ENCODE results near the gene OOSP4A. TPM values are rescaled to one million over a fixed set of nuclear protein-coding genes. Genes with fewer than 3 reads are reported as not detected.

The OOSP4A gene
- total RNA-seq, 1 donor from 2014 or later = not detected

DNA sequence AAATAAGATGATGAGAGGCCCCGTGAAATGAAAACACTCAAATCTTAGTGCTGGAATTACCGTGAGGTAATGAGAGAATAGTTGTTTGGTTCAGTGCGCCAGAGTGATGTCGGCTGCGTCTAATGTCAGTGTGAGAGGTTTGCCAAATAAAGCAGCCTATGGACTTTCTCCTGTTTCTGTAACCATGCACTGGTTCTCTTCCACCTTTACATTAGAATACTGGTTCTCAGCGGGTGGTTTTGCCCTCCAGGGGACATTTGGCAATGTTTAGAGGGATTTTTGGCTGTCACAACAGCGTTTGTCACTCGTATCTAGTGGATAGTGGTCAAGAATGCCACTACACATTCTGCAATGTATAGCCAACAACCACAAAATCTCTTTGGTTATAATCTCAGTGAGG lies 54.2 kb downstream of the OOSP4A start:
- no peak overlapping the region for H3K9ac ChIP-seq (ENCODE audit: low read length)
- TF ChIP-seq EZH2 (IDR thresholded peaks at IDR 0.05; ENCODE audit: insufficient read depth, low read length) = no peak
- TF ChIP-seq, protein P1, sequence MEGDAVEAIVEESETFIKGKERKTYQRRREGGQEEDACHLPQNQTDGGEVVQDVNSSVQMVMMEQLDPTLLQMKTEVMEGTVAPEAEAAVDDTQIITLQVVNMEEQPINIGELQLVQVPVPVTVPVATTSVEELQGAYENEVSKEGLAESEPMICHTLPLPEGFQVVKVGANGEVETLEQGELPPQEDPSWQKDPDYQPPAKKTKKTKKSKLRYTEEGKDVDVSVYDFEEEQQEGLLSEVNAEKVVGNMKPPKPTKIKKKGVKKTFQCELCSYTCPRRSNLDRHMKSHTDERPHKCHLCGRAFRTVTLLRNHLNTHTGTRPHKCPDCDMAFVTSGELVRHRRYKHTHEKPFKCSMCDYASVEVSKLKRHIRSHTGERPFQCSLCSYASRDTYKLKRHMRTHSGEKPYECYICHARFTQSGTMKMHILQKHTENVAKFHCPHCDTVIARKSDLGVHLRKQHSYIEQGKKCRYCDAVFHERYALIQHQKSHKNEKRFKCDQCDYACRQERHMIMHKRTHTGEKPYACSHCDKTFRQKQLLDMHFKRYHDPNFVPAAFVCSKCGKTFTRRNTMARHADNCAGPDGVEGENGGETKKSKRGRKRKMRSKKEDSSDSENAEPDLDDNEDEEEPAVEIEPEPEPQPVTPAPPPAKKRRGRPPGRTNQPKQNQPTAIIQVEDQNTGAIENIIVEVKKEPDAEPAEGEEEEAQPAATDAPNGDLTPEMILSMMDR (IDR thresholded peaks at IDR 0.05; ENCODE audit: insufficient read depth, low read depth, low read length) = no peak
- no peaks in the 10 kb centered on the region for H3K79me2 ChIP-seq (ENCODE audit: insufficient read depth, low read length)
- no peaks in the 10 kb centered on the region for H3K27me3 ChIP-seq (ENCODE audit: insufficient read depth, low read length)
- H3K9me3 Mint-ChIP-seq (ENCODE audit: unreplicated experiment) = no peaks in the 10 kb centered on the region
- H2AFZ ChIP-seq (ENCODE audit: low read depth, low read length) = no peak overlapping the region
- no peak overlapping the region for H3K27ac Mint-ChIP-seq (ENCODE audit: unreplicated experiment)
- DNase-seq (ENCODE audit: low read depth) (no peak), FAIRE-seq (no peak)
- H3K27ac ChIP-seq (ENCODE audit: low read depth, low read length) = no peak overlapping the region
- no peaks in the 10 kb centered on the region for H3K4me1 Mint-ChIP-seq (ENCODE audit: low read depth, unreplicated experiment)
- H3K4me2 ChIP-seq (ENCODE audit: low read length) = no peak overlapping the region
- no peak overlapping the region for H3K4me3 ChIP-seq (ENCODE audit: insufficient read depth, low read depth, low read length)
- no peaks in the 10 kb centered on the region for H3K36me3 Mint-ChIP-seq (ENCODE audit: low read depth, unreplicated experiment)
- no peaks in the 10 kb centered on the region for H3K4me1 ChIP-seq (ENCODE audit: insufficient read depth, low read length)
- H3K36me3 ChIP-seq (ENCODE audit: insufficient read depth, low read length) = no peaks in the 10 kb centered on the region
- H4K20me1 ChIP-seq (ENCODE audit: insufficient read depth, low read length) = no peaks in the 10 kb centered on the region
- H3K27me3 Mint-ChIP-seq (ENCODE audit: low read depth, unreplicated experiment) = no peaks in the 10 kb centered on the region
- H3K9me3 ChIP-seq (ENCODE audit: insufficient read depth, low read depth, low read length) = no peaks in the 10 kb centered on the region
- H3K4me3 Mint-ChIP-seq (ENCODE audit: unreplicated experiment) = no peak overlapping the region

Other genes starting within 250 kb of the OOSP4A start
- gene STX3, start 208.7 kb upstream of the OOSP4A start, total RNA-seq = 43.1 and 61.2 TPM in 2 replicates
- 29.7 and 30.9 TPM in 2 replicates for gene MRPL16, start 153.3 kb upstream of the OOSP4A start, total RNA-seq
- not detected in 2 replicates for gene CBLIF, start 118.5 kb upstream of the OOSP4A start, total RNA-seq
- gene TCN1, start 97.5 kb upstream of the OOSP4A start, total RNA-seq = 0.45 TPM in 1 of 2 replicates, not detected in the other
- not detected in 2 replicates for gene OOSP3, start 85.3 kb upstream of the OOSP4A start, total RNA-seq
- not detected in 2 replicates for gene OOSP1, start 25.6 kb upstream of the OOSP4A start, total RNA-seq
- not detected in 2 replicates for gene OOSP4B, start 53.1 kb downstream of the OOSP4A start, total RNA-seq
- gene OOSP2, start 76.4 kb downstream of the OOSP4A start, total RNA-seq = not detected in 2 replicates
- gene MS4A3, start 92.6 kb downstream of the OOSP4A start, total RNA-seq = not detected in 2 replicates
- not detected in 2 replicates for gene MS4A2, start 124.6 kb downstream of the OOSP4A start, total RNA-seq
- not detected in 2 replicates for gene MS4A6A, start 219.1 kb downstream of the OOSP4A start, total RNA-seq

Data from astrocyte (in vitro differentiated cells and primary cell).